ENCODE measurements around the gene ZBTB47.

Gene ZBTB47

DNA sequence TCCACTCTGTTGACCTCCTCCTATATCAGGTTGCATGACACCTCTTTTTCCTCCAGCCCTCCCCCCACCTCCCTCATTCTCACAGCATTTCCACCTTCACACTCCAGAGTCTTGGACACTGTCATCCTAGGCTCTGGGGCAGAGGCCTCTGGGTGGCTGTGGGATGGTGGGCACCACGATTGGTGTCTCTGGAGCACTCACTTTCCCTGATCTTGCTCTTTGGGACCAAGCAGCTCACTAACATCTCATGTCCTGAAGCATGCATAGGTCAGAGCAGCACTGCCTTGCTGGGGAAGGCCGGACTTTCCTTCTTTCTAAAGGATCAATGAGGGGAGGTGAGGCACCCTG is 14.9 kb downstream of the ZBTB47 start:
- Histone ChIP-seq H3K27me3 (ENCODE audit: control insufficient read depth, insufficient read depth, low read length) (no peaks in the 10 kb centered on the region), H3K9ac (ENCODE audit: low read length) (no peak overlapping the region), H3K4me1 (ENCODE audit: control insufficient read depth, low read depth, low read length) (no peaks in the 10 kb centered on the region), H3K9me3 (ENCODE audit: control insufficient read depth, low read depth, low read length) (no peaks in the 10 kb centered on the region), H3K4me3 (ENCODE audit: low read length) (no peak overlapping the region), H3K27ac (ENCODE audit: low read length) (no peak overlapping the region), H3K36me3 (ENCODE audit: control insufficient read depth, low read depth, low read length) (no peaks in the 10 kb centered on the region)

- no peak overlapping the region for H3K27ac ChIP-seq (ENCODE audit: low read length)
- no peaks in the 10 kb centered on the region for H3K27me3 ChIP-seq (ENCODE audit: control insufficient read depth, insufficient read depth, low read length)
- H3K9ac ChIP-seq (ENCODE audit: low read length): no peak overlapping the region
- no peak overlapping the region for H3K4me3 ChIP-seq (ENCODE audit: low read length)
- no peaks in the 10 kb centered on the region for H3K36me3 ChIP-seq (ENCODE audit: control insufficient read depth, low read depth, low read length)
- no peaks in the 10 kb centered on the region for H3K9me3 ChIP-seq (ENCODE audit: control insufficient read depth, low read depth, low read length)
- H3K4me1 ChIP-seq (ENCODE audit: control insufficient read depth, low read depth, low read length): no peaks in the 10 kb centered on the region
Measured at GRCh38 chr3:42668793-42669217, 15.3 kb downstream of the ZBTB47 start.

GRCh38 chr3:42670051-42670576 is 16.6 kb downstream of the ZBTB47 start:
- no peaks in the 10 kb centered on the region for H3K4me1 ChIP-seq (ENCODE audit: control insufficient read depth, low read depth, low read length)
- no peak overlapping the region for H3K27ac ChIP-seq (ENCODE audit: low read length)
- H3K9ac ChIP-seq (ENCODE audit: low read length): no peak overlapping the region
- no peaks in the 10 kb centered on the region for H3K9me3 ChIP-seq (ENCODE audit: control insufficient read depth, low read depth, low read length)
- H3K4me3 ChIP-seq (ENCODE audit: low read length): no peak overlapping the region
- no peaks in the 10 kb centered on the region for H3K36me3 ChIP-seq (ENCODE audit: control insufficient read depth, low read depth, low read length)
- no peaks in the 10 kb centered on the region for H3K27me3 ChIP-seq (ENCODE audit: control insufficient read depth, insufficient read depth, low read length)

DNA sequence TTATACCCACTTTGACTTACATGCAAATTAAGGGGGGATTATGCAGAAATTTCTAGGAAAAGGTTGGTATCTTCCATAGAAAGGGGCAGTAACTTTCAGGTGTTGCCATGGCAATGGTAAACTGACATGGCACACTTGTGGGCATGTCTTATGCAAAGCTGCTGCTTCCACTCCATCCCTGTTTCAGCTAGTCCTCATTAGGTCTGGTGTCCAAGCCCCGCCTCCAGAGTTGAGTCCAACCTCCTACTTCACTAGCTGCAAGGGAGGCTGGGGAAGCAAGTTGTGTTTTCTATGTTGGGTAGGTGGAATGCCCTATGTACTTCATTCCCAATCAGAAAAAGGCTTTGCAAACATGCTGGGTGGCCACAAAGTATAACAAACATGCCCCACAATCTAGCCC is 17.2 kb downstream of the ZBTB47 start:
- H3K27ac ChIP-seq (ENCODE audit: low read length): no peak overlapping the region
- no peaks in the 10 kb centered on the region for H3K27me3 ChIP-seq (ENCODE audit: control insufficient read depth, insufficient read depth, low read length)
- no peaks in the 10 kb centered on the region for H3K4me1 ChIP-seq (ENCODE audit: control insufficient read depth, low read depth, low read length)
- H3K36me3 ChIP-seq (ENCODE audit: control insufficient read depth, low read depth, low read length): no peaks in the 10 kb centered on the region
- no peak overlapping the region for H3K9ac ChIP-seq (ENCODE audit: low read length)
- H3K9me3 ChIP-seq (ENCODE audit: control insufficient read depth, low read depth, low read length): no peaks in the 10 kb centered on the region
- no peak overlapping the region for H3K4me3 ChIP-seq (ENCODE audit: low read length)

- Histone ChIP-seq H3K9me3 (ENCODE audit: control insufficient read depth, low read depth, low read length) (peaks cover 3% of the 10 kb centered on the region), H3K4me3 (ENCODE audit: low read length) (no peak overlapping the region), H3K36me3 (ENCODE audit: control insufficient read depth, low read depth, low read length) (no peaks in the 10 kb centered on the region), H3K4me1 (ENCODE audit: control insufficient read depth, low read depth, low read length) (no peaks in the 10 kb centered on the region), H3K9ac (ENCODE audit: low read length) (no peak overlapping the region), H3K27me3 (ENCODE audit: control insufficient read depth, insufficient read depth, low read length) (no peaks in the 10 kb centered on the region), H3K27ac (ENCODE audit: low read length) (no peak overlapping the region)
Measured at GRCh38 chr3:42672515-42672914, 19.0 kb downstream of the ZBTB47 start.

- no peaks in the 10 kb centered on the region for H3K36me3 ChIP-seq (ENCODE audit: control insufficient read depth, low read depth, low read length)
- H3K27ac ChIP-seq (ENCODE audit: low read length): no peak overlapping the region
Measured at GRCh38 chr3:42673082-42673481, 19.6 kb downstream of the ZBTB47 start.

GRCh38 chr3:42674146-42674545 is 20.6 kb downstream of the ZBTB47 start:
- peaks cover 3% of the 10 kb centered on the region for H3K9me3 ChIP-seq (ENCODE audit: control insufficient read depth, low read depth, low read length)
- H3K4me3 ChIP-seq (ENCODE audit: low read length): no peak overlapping the region
- peaks cover 5% of the 10 kb centered on the region for H3K4me1 ChIP-seq (ENCODE audit: control insufficient read depth, low read depth, low read length)
- no peak overlapping the region for H3K27ac ChIP-seq (ENCODE audit: low read length)
- H3K27me3 ChIP-seq (ENCODE audit: control insufficient read depth, insufficient read depth, low read length): no peaks in the 10 kb centered on the region
- H3K36me3 ChIP-seq (ENCODE audit: control insufficient read depth, low read depth, low read length): no peaks in the 10 kb centered on the region
- no peak overlapping the region for H3K9ac ChIP-seq (ENCODE audit: low read length)

More at GRCh38 chr3:42673082-42673481, 19.6 kb downstream of the ZBTB47 start:
- peaks cover 3% of the 10 kb centered on the region for H3K9me3 ChIP-seq (ENCODE audit: control insufficient read depth, low read depth, low read length)
- no peaks in the 10 kb centered on the region for H3K27me3 ChIP-seq (ENCODE audit: control insufficient read depth, insufficient read depth, low read length)
- no peaks in the 10 kb centered on the region for H3K4me1 ChIP-seq (ENCODE audit: control insufficient read depth, low read depth, low read length)
- no peak overlapping the region for H3K9ac ChIP-seq (ENCODE audit: low read length)
- no peak overlapping the region for H3K4me3 ChIP-seq (ENCODE audit: low read length)

GRCh38 chr3:42675909-42676308 is 22.4 kb downstream of the ZBTB47 start:
- Histone ChIP-seq H3K4me1 (ENCODE audit: control insufficient read depth, low read depth, low read length) (peaks cover 5% of the 10 kb centered on the region), H3K27ac (ENCODE audit: low read length) (no peak overlapping the region), H3K27me3 (ENCODE audit: control insufficient read depth, insufficient read depth, low read length) (no peaks in the 10 kb centered on the region), H3K36me3 (ENCODE audit: control insufficient read depth, low read depth, low read length) (no peaks in the 10 kb centered on the region), H3K9ac (ENCODE audit: low read length) (no peak overlapping the region), H3K9me3 (ENCODE audit: control insufficient read depth, low read depth, low read length) (peaks cover 3% of the 10 kb centered on the region), H3K4me3 (ENCODE audit: low read length) (no peak overlapping the region)

- H3K27me3 ChIP-seq (ENCODE audit: control insufficient read depth, insufficient read depth, low read length): no peaks in the 10 kb centered on the region
- H3K4me3 ChIP-seq (ENCODE audit: low read length): no peak overlapping the region
- H3K36me3 ChIP-seq (ENCODE audit: control insufficient read depth, low read depth, low read length): no peaks in the 10 kb centered on the region
- H3K27ac ChIP-seq (ENCODE audit: low read length): no peak overlapping the region
- no peak overlapping the region for H3K9ac ChIP-seq (ENCODE audit: low read length)
- peaks cover 5% of the 10 kb centered on the region for H3K4me1 ChIP-seq (ENCODE audit: control insufficient read depth, low read depth, low read length)
- H3K9me3 ChIP-seq (ENCODE audit: control insufficient read depth, low read depth, low read length): peaks cover 3% of the 10 kb centered on the region
Measured at GRCh38 chr3:42678447-42678846, 24.9 kb downstream of the ZBTB47 start.

- Histone ChIP-seq H3K36me3 (ENCODE audit: control insufficient read depth, low read depth, low read length) (no peaks in the 10 kb centered on the region), H3K4me1 (ENCODE audit: control insufficient read depth, low read depth, low read length) (peaks cover 5% of the 10 kb centered on the region), H3K4me3 (ENCODE audit: low read length) (no peak overlapping the region), H3K9me3 (ENCODE audit: control insufficient read depth, low read depth, low read length) (peaks cover 3% of the 10 kb centered on the region), H3K9ac (ENCODE audit: low read length) (no peak overlapping the region), H3K27ac (ENCODE audit: low read length) (no peak overlapping the region), H3K27me3 (ENCODE audit: control insufficient read depth, insufficient read depth, low read length) (no peaks in the 10 kb centered on the region)
Measured at GRCh38 chr3:42680271-42680670, 26.8 kb downstream of the ZBTB47 start.

DNA sequence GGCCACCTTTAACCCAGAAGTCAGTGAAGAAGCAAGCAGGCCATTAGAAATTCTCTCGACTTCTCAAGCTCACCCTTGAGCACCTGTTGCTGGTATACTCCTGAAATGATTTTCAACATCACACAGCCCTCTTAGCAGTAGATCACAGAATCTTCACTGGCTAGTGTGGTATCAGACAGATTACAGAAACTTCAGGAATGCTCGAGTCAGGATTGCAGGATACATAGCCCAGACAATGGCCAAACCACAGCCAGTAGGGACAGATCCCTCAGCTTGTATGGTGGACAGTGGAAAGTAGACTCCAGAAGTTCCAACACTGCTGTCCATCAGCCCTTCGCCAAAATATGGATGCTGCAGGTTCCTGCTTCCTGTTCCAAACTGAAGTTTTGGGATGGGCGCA is 27.3 kb downstream of the ZBTB47 start:
- no peaks in the 10 kb centered on the region for H3K27me3 ChIP-seq (ENCODE audit: control insufficient read depth, insufficient read depth, low read length)
- H3K27ac ChIP-seq (ENCODE audit: low read length): no peak overlapping the region
- peaks cover 3% of the 10 kb centered on the region for H3K9me3 ChIP-seq (ENCODE audit: control insufficient read depth, low read depth, low read length)
- H3K4me1 ChIP-seq (ENCODE audit: control insufficient read depth, low read depth, low read length): peaks cover 5% of the 10 kb centered on the region
- H3K9ac ChIP-seq (ENCODE audit: low read length): no peak overlapping the region
- no peaks in the 10 kb centered on the region for H3K36me3 ChIP-seq (ENCODE audit: control insufficient read depth, low read depth, low read length)
- no peak overlapping the region for H3K4me3 ChIP-seq (ENCODE audit: low read length)

GRCh38 chr3:42681361-42682038 is 28.0 kb downstream of the ZBTB47 start:
- H3K4me3 ChIP-seq (ENCODE audit: low read length): no peak overlapping the region
- no peak overlapping the region for H3K27ac ChIP-seq (ENCODE audit: low read length)
- H3K4me1 ChIP-seq (ENCODE audit: control insufficient read depth, low read depth, low read length): peaks cover 5% of the 10 kb centered on the region
- no peak overlapping the region for H3K9ac ChIP-seq (ENCODE audit: low read length)
- no peaks in the 10 kb centered on the region for H3K9me3 ChIP-seq (ENCODE audit: control insufficient read depth, low read depth, low read length)
- no peaks in the 10 kb centered on the region for H3K36me3 ChIP-seq (ENCODE audit: control insufficient read depth, low read depth, low read length)
- no peaks in the 10 kb centered on the region for H3K27me3 ChIP-seq (ENCODE audit: control insufficient read depth, insufficient read depth, low read length)
